GM19395 (cell line): ENCODE measurements around the gene NAMPT.
"Not testable (repeated sequence)": the region's sequence is repeated elsewhere in the genome, so short reads cannot be mapped to it uniquely, and the experiment has no call there.

Experiments
- ATAC-seq: cut with Tn5 transposase; IDR thresholded peaks from one replicate; pipeline ENCODE4 v1.9.1; 2021; ENCODE audit warnings: mild to moderate bottlenecking, moderate library complexity; ENCODE audit not compliant: unreplicated experiment

The NAMPT gene

DNA sequence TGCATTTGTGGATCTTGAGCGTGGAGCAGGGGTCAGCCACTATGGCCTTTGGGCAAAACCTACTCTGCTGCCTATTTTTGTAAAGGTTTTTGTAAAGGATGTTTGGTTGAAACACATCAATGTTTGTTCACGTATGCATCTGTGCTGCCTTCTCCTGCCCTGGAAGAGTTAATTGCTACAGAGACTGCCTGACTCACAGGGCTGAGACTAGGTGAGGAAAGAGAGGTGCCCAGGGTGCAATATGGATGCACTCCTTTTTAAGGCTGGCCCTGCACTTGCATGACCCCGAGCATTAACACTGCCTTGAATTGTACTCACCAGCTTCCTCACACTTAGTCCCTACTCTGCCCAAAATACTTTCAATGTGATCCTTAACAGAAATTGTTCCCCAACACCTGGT is 20.9 kb upstream of the NAMPT start:
- no peak for ATAC-seq

DNA sequence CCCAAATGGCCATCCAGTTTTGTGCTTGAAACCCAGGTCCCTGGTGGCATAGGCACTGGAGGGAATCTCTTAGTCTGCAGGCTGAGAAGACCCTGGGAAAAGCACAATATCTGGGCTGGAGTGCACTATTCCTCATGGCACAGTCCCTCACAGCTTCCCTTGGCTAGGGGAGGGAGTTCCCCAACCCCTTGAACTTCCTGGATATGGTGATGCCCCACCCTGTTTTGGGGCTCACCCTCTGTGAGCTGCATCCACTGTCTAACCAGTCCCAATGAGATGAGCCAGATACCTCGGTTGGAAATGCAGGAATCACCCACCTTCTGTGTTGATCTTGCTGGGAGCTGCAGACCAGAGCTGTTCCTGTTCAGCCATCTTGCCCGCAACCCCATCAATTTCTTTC is 19.8 kb upstream of the NAMPT start:
- ATAC-seq: no peak

DNA sequence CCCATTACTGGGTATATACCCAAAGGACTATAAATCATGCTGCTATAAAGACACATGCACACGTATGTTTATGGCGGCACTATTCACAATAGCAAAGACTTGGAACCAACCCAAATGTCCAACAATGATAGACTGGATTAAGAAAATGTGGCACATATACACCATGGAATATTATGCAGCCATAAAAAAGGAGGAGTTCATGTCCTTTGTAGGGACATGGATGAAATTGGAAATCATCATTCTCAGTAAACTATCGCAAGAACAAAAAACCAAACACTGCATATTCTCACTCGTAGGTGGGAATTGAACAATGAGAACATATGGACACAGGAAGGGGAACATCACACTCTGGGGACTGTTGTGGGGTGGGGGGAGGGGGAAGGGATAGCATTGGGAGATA is 13.8 kb upstream of the NAMPT start:
- ATAC-seq: not testable (repeated sequence)

DNA sequence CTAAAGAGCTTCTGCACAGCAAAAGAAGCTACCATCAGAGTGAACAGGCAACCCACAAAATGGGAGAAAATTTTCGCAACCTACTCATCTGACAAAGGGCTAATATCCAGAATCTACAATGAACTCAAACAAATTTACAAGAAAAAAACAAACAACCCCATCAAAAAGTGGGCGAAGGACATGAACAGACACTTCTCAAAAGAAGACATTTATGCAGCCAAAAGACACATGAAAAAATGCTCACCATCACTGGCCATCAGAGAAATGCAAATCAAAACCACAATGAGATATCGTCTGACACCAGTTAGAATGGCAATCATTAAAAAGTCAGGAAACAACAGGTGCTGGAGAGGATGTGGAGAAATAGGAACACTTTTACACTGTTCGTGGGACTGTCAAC is 13.4 kb upstream of the NAMPT start:
- ATAC-seq: not testable (repeated sequence)

DNA sequence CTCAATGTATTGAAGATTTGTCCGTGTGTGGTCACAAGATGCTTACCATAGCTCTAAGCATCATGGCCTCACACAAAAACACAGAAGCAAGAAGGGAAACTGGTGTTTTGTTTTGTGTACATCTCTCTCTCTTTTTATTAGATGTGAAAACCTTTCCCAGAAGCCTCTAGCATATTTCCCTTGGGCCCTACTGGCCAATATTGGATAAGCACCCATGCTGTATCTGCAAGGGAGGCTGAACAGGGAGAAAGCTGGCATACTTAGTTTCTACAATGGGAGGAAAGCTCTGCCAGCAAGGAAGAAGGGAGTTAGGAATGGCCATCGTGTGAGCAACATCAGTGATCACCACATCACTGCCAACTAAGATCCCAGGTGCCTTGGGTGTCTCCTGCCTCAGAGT is 9.6 kb upstream of the NAMPT start:
- ATAC-seq: no peak

DNA sequence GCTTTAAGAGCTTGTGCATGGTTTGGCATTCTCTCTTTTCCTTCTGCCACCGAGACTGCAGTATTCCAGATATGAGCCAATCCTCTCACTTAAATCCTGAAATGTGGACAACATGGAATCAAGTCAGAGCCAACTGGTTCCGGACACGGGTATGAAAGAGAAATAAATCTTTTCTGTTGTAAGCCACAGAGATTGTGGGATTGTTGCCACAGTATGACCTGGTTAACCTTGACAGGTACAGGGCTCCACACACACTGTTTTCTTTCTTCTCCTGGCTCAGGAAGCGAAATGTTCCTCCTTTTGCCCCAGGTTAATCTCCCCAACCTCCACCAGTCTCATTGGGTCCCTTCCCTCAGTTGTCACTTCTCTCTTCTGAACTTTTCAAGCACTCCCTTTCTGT is 6.5 kb upstream of the NAMPT start:
- no peak for ATAC-seq

DNA sequence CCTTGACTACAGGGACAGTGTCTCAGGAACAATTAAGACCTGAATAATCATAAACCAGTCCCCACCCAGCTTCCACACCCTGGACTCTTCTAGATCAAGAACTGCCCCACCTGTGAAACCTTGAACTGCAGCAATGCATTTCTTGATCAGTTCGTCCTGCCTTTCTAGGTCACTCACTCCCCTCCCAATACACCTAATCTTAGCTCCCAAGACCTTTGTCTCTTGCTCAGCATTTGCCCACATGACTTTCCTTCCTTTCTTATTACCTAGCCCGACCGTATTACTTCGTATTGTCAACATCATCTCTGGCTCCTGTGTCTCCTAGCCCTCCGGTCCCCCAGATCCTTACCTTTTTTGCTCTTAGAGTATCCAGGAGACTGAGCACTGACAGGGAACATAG is 5.5 kb upstream of the NAMPT start:
- ATAC-seq: no peak

DNA sequence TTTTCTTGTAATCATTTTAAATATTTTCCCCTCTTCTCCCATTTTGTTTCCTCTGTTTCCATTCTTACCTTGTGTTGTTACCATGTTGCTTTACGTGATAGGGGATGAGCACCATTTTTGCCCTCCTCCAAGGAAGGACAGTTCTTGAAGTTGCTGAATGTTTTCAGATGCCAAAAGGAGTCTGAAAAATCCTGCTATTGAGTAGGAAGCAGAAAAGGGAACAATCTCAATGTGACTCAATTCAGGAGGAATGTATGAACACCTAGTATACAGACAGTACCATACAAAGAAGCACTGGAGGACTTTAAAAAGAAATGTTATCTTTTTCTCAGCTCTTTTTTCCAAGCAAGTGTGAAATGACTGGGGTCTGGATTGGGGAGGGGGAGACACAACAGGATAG is 5.1 kb upstream of the NAMPT start:
- no peak for ATAC-seq

DNA sequence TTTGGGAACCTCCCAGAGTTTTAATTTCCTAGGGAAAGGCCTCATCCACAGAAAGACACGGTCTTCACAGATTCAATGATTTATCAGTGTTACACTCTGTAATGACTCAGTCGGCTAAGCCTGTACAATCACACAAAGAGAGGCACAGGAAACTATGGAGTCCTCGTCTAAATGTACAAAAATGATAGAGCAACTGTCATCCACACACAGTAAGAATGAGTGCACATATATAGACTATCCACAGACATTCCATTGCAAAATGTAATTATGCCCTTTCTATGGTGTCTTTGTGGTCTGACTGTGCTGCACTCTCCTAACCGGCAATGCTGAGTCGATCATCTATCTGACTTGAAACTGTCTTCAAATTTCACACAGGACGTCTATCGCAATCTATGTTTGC is 3.5 kb upstream of the NAMPT start:
- ATAC-seq: no peak

DNA sequence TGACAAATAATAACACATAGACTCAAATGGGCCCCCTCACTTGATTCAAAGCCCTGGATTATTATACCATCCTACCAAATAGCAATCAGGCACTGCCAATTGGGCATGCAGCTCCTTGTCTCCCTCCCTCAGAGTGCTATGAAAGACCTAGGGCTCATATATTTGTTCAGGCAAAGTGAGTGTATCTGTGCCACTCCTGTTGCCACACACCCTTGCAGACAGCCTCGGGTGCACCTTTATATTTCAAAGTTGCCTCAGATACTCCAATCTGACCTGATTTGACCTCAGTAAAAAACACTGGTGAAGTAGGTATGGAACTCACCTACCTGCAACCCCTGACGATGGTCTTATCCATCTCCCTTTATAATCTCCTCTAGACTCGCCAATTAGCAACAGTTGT is 3.0 kb upstream of the NAMPT start:
- no peak for ATAC-seq

DNA sequence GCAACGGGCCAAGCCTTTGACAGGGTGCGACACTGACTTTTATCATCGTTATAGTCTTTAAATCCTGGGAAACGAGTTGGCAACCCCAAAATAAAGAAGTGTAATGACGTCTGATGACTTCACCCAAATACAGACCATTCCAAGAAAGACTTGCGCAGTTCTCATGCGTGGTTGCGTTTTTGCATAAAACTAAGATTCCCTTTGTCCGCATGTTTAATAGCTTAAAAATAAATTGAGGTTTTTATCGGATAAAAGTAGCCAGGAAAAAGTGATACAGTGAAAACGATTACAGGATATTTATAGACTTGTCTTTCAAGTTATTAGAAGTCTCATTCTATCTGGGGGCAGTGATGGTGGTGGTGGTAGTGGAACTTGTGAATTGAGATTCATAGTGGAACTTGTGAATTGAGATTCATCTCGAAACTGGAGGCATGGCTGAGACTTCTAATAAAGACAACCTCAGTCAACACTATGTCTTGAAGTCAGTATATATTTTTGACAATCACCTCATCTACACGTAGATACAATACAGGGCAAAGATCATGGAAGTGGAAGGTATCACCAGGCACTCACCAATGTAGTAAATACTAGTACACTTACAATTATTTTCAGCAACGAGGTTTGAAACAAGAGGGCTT is 1.2 kb upstream of the NAMPT start:
- peak; percentile 46 for ATAC-seq

DNA sequence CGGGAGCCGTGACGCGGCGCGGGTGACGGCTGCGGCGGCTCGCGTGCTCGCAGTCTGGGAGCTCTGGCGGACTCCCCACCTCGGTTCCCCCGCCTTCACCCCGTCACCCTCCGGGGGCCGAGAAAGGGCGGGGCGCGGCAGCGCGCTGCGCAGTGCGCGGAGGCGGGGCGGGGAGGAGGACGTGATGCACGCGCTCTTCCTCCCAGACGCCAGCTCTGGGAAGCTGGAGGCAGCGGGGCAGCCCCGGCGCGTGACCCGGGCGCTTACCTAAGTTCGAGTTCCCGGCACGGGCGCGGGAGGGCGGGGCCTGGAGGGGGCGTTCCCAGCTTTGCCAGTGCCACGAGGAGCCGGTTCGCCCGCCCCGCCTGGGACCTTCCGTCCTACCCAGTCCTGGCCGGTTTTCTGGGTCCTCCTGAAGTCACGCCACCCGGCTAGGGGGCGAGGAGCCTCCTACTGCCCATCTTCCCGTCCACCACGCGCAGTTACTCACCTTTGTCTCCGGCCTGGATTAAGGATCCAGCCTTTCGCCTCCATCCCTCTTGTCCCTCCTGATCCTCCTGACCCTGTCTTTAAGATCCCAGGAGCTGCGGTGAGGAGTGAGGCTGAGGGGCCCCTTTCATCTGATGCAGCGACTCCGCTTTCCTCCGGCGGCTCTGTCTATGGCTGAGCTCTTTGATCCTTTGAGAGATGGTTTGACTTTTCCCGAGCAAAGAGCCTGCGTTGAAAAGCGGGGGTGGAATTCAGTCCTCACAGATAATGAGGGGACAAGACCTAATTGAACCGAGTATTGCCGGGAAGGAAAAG is 470 bp upstream of the NAMPT start:
- ATAC-seq: peak; percentile 78

DNA sequence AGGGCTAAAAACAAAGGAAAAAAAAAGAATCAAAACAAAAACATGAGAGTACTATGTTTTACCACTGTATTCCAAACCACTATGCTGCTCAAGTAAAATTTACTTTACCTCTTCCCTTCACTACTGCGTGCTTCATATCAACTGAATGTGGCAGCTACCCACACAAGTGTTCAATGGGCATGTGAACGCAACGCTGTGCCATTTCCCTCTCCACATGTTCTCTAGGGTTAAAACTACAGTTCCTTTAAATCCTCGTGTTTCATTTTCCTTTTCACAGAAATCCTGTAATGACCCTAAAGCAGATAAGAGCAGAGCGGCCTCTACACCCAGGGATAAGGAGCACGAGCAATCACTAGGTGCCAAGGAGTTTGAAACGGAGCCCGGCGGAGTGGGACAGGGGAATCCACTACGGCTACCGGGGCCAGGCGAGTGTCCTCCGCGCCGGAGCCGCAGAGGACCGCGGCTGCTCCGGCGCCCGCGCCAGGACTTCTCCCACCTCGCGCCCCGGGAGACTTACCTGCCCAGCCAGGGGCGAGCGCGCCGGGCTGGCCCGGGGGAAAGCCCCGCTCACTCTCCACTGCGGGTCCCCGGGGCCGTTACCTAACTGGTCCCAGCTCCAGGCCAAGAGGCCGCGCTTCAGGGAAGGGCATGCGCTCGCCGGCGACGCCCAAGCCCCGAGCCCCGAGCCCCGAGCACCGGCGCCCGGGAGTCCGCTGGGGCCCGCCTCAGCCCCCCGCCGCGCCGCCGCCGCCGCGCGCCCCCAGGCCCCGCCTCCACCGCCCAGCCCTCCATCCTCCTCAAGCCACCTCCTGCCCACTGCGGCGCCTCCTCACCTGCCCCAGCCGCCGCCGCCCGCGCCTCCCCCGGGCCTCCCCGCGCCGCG is 711 bp downstream of the NAMPT start:
- peak; percentile 18 for ATAC-seq

DNA sequence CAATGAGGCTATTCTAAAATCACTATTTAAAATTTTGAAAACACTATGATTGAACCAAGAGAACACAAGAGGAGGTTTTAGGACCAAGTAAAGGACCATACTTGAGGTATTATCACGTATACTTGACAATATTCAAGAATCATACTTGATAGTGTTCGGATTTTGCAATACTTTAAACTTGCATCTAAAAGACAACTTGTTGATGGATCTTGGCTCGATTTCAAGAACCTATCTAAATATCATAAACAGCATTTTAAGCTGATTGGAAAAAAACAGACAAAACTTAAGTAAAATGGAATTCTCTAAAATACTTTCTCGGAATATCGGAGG is 1.3 kb downstream of the NAMPT start:
- no peak for ATAC-seq

DNA sequence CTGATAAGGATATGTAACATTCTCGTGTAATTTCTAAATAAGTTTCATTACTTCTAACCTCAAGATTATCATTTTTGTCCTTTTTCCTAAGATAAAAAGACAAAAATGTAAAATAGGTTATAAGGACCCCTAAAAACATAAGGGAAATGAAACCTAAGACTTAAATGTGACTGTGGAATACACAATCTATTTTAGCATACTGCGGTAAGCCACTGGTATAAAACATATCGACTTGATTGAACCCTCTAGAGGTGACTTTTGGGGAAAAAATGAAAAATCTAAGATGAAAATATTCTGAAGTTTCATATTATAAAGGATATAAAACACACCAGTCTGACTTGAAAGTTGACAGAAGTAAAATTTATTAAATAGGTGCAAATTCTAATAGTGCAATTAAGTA is 1.9 kb downstream of the NAMPT start:
- ATAC-seq: no peak

DNA sequence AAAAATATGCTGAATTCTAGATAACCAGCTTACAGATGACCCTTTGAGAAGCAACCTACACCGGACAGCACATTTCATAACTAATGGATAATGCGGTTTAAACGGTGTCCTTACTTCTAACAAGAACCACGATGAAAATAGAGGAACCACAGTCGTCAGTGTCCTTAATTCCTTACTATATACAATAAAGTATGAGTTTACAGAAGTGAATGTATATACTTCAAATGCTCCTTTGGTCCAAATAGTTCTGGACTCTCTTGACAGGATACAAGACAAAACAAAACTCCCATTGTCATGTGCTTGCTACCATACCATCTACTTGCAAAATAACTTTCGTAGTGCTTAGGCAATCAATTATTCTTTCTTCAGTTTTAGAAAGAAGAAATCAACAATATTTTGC is 2.4 kb downstream of the NAMPT start:
- no peak for ATAC-seq

DNA sequence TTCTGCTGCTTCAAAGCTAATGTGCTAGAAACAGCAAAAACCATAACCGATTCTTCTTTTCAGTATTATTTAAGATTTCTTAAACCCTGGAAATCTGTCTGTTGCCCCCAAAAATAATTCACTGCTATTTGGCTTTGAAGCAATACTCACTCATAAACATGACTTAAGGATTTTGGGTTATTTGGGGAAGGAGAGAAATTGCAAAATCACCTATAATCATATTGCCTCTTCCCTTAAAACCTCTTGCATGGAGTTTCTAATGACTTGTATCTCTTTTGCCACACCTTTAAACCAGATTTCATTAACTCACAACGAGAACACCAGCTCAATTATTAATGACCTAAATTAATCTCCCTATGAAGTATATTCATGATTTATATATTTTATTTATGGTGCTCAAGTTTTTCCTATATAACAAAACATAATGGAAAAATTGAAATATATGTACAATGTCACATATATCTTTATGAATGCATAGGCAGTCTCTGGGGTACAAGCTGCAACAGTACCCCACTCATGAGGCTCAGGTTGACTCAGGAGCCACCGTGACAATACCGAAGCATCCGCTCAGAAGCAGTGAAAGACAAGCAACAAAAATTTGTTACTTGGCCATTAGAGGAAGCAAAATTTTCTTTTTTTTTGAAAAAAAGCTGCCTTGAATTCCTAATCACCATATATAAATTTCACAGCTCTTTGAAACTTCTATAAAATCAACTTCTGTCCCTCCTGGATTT is 3.0 kb downstream of the NAMPT start:
- ATAC-seq: no peak

DNA sequence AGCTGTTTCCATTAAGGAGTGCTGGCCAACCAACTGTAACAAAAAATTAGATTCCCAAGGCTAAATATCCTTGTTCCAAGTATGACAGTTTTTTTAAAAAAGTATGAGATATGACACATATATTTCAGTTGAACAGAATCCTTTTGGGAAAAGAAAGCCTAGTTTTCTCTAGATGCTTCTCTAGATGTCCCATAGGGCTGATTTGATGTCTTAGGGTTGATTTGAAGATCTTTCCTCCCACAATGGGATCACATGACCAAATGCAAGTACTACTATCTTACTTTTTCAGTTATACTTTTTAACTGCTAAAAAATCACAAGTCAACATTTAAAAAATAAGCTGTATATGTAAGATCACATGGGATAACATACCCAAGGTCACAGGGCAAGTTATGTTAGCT is 3.7 kb downstream of the NAMPT start:
- no peak for ATAC-seq

DNA sequence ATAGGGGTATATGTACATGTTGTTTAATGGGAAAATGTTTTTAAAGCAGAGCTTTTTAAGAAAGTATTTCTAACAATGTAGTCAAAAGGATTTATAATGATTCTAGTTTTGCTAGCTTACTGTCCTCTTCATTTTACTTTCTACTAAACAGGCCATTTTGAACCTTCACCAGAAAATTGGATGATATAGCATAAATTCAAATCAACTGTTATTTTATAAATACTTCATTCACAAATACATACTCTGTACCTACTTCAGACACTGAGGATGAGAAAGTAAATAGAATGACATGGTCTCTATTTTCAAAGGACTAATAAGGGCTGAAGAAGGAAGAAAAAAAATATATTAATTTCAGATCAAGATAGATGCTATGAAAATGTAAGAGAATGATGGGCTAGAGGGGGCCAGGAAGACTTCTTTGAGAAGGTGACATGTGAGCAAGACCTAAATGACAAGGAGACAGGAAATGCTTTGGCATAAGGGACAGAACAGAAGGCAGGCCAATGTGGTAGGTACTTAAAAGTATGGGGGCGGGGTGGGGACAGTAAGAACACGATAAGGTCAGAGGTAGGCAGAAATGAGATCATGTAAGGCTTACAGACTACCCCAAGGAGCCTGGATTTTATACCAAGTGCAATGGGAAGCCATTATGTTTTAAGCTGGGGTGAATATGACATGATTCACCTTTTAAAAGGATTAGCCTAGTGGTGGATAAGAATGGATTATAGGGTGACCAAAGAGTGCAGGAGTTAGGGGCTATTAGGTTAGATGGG is 5.2 kb downstream of the NAMPT start:
- ATAC-seq: no peak

DNA sequence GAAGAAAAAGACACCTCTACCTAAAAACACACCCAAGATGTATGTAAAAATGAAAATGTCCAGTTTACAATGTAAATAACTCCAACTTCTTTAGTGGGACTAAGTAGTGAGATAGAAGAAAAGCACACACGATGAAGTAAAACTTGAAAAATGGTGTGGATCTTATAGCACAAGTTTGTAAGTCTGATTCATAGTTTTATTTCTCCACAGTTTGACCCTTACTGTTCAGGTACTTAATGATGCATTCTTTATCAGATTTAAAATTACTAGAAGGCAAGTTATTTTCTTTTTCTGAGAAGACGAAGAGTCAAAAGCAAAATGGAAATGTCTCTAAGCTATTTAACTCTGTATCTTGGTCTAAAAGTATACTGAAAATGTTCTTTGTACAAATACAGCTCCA is 6.1 kb downstream of the NAMPT start:
- no peak for ATAC-seq

DNA sequence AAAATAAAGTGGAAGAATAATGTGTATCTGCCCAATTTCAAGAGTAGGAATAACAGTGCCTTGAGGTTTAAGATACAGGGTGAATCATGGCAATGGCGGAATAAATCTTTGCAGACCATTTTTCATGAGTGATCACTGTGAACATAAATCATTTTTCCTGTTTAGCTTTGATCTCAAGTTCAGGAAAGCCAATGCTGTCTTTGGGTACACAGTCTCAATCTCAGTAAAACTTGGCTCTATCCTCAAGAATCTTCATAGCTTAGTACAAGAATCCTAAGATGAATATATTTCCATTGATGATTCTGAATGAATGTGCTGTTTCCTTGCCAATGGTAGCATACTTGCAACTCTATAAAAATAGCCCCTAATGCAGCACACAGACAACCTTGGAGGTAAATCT is 6.8 kb downstream of the NAMPT start:
- no peak for ATAC-seq
